CD4-positive, alpha-beta T cell (primary cell): ENCODE measurements around the gene EFS. TPM values are rescaled to one million over a fixed set of nuclear protein-coding genes. Genes with fewer than 3 reads are reported as not detected.

ENCODE experiments used
- ATAC-seq: fragments of 200-7000 bp; cut with Tn5 transposase; one replicate; pipeline ENCODE4 v1.10.0; 2022; ENCODE audit warnings: mild to moderate bottlenecking; ENCODE audit not compliant: poor library complexity
- CTCF ChIA-PET: fragments of 350-600 bp; sonication (Branson Sonifier 250); formaldehyde crosslinking; loops from one replicate; lab custom pipeline; 2021; ENCODE audit warnings: antibody characterized with exemption, inconsistent platforms; lab: Charles Lee
- POLR2A ChIA-PET: fragments of 350-600 bp; sonication (Branson Sonifier 250); formaldehyde crosslinking; loops from one replicate; lab custom pipeline; 2021; ENCODE audit warnings: antibody characterized with exemption, inconsistent platforms; lab: Charles Lee
- DNase-seq, 14 experiments: peaks; one replicate each; pipeline ENCODE4 v3.0.0-alpha.2; 2013 to 2020; ENCODE audit warnings: mixed read lengths in 2 of 14
- H3K27ac ChIP-seq, 2 donors: one replicate each; pipeline versions ENCODE4 v1.5.1 to v1.7.0; 2013; ENCODE audit warnings: low read length in 2 of 2, low read depth in 1 of 2, mild to moderate bottlenecking in 1 of 2
- H3K27me3 ChIP-seq, 2 experiments: 1 replicate in 1 of 2; 2 replicates in 1 of 2; pipeline versions ENCODE4 v1.6.1 to v1.7.0; 2013; ENCODE audit warnings: low read length in 2 of 2, control low read depth in 1 of 2, mild to moderate bottlenecking in 1 of 2, moderate library complexity in 1 of 2; ENCODE audit not compliant: insufficient read depth in 2 of 2, control insufficient read depth in 1 of 2
- H3K36me3 ChIP-seq: one replicate; pipeline ENCODE4 v1.6.1; 2013; ENCODE audit warnings: low read length, control low read depth; ENCODE audit not compliant: insufficient read depth
- H3K4me1 ChIP-seq: one replicate; pipeline ENCODE4 v1.6.1; 2013; ENCODE audit warnings: low read length, control low read depth; ENCODE audit not compliant: insufficient read depth
- H3K4me3 ChIP-seq: one replicate; pipeline ENCODE4 v1.5.1; 2013; ENCODE audit warnings: mild to moderate bottlenecking, low read length, moderate library complexity
- H3K9me3 ChIP-seq, 2 experiments: 1 replicate in 1 of 2; 2 replicates in 1 of 2; pipeline versions ENCODE4 v1.6.1 to v1.7.0; 2013; ENCODE audit warnings: low read length in 2 of 2, mild to moderate bottlenecking in 2 of 2, control low read depth in 1 of 2, moderate library complexity in 1 of 2; ENCODE audit not compliant: control insufficient read depth in 1 of 2, insufficient read depth in 1 of 2
- H3K27ac Mint-ChIP-seq: one replicate; pipeline ENCODE4 v1.8.0; 2020; ENCODE audit warnings: mixed read lengths
- H3K27me3 Mint-ChIP-seq: one replicate; pipeline ENCODE4 v1.8.0; 2021; ENCODE audit warnings: mixed read lengths
- H3K36me3 Mint-ChIP-seq: one replicate; pipeline ENCODE4 v1.8.0; 2021; ENCODE audit warnings: low read depth, mixed read lengths
- H3K4me1 Mint-ChIP-seq: one replicate; pipeline ENCODE4 v1.8.0; 2021; ENCODE audit warnings: low read depth, mixed read lengths
- H3K4me3 Mint-ChIP-seq: one replicate; pipeline ENCODE4 v1.8.0; 2020; ENCODE audit warnings: mild to moderate bottlenecking, mixed read lengths
- H3K9me3 Mint-ChIP-seq: one replicate; pipeline ENCODE4 v1.8.0; 2020; ENCODE audit warnings: mixed read lengths
- intact Hi-C, 2 experiments: fragments of 100-400 bp; cut with DNase I in 1 of 2; cut with micrococcal nuclease in 1 of 2; formaldehyde crosslinking; loops; one replicate each; pipeline versions ENCODE4 v1.15.1 to v1.9.0; 2023 to 2025; cut with DNase I, micrococcal nuclease
- total RNA-seq, 174 experiments: library from RNA in 2 of 174; stranded (reverse) in 2 of 174; gene quantifications; one replicate each; pipeline ENCODE4 v1.2.3 and lab custom pipeline; 2021 to 2026
- TF ChIP-seq, protein P1 (sequence below): fragments of 200-600 bp; IDR thresholded peaks from one replicate; pipeline ENCODE4 v1.8.0; 2022; ENCODE audit warnings: antibody characterized with exemption, mild to moderate bottlenecking

EFS gene
- total RNA-seq, 2 experiments from 2014 or later: not detected

DNA sequence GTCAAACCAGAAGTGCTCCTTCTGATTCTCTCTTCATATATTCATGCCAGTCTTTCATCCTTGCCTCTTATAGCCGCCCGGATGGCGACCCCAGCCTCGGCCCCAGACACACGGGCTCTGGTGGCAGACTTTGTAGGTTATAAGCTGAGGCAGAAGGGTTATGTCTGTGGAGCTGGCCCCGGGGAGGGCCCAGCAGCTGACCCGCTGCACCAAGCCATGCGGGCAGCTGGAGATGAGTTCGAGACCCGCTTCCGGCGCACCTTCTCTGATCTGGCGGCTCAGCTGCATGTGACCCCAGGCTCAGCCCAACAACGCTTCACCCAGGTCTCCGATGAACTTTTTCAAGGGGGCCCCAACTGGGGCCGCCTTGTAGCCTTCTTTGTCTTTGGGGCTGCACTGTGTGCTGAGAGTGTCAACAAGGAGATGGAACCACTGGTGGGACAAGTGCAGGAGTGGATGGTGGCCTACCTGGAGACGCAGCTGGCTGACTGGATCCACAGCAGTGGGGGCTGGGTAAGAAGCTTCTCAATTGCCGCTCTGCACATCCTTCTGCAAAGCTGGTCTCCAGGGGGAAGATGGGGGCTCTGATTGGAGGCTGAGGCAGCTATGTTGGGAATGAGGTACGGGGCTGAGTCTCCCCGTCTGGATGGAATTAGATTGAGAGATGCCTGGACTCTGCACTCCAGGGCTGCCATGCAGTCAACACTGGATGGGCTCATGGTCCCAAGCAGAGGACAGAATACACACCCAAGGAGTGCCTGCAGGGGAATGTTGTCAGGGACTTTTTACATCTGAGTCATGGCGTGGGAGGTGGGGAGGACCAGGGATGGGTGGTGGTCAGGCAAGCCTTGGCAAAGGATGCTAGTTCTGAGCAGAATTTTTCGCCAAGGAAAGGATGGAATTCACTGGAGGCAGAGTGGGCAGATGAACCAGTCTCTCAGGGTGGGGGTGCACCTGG, 57.0 kb downstream of the EFS start:
- Mint-ChIP-seq H3K9me3 (no peaks in the 10 kb centered on the region), H3K27me3 (peaks cover 44% of the 10 kb centered on the region), H3K36me3 (no peaks in the 10 kb centered on the region), H3K4me3 (no peak overlapping the region), H3K27ac (no peak overlapping the region), H3K4me1 (peaks cover 5% of the 10 kb centered on the region)
- ATAC-seq (no peak), DNase-seq (no peak)
- Histone ChIP-seq H3K27me3 (peaks cover 20 to 26% of the 10 kb centered on the region in 2 experiments), H3K4me1 (peaks cover 4% of the 10 kb centered on the region), H3K4me3 (no peak overlapping the region), H3K9me3 (peaks cover 0 to 8% of the 10 kb centered on the region in 2 experiments), H3K36me3 (no peaks in the 10 kb centered on the region), H3K27ac (no peak overlapping the region)
- CTCF ChIA-PET: no interaction called here
- POLR2A ChIA-PET: interaction anchor here (1.4 to 10.5 kb wide), 2 partner anchors 13 to 22 kb away, joined by 3 to 455 read pairs; partner anchors contain the start of genes HOMEZ and PABPN1
- TF ChIP-seq, protein P1, sequence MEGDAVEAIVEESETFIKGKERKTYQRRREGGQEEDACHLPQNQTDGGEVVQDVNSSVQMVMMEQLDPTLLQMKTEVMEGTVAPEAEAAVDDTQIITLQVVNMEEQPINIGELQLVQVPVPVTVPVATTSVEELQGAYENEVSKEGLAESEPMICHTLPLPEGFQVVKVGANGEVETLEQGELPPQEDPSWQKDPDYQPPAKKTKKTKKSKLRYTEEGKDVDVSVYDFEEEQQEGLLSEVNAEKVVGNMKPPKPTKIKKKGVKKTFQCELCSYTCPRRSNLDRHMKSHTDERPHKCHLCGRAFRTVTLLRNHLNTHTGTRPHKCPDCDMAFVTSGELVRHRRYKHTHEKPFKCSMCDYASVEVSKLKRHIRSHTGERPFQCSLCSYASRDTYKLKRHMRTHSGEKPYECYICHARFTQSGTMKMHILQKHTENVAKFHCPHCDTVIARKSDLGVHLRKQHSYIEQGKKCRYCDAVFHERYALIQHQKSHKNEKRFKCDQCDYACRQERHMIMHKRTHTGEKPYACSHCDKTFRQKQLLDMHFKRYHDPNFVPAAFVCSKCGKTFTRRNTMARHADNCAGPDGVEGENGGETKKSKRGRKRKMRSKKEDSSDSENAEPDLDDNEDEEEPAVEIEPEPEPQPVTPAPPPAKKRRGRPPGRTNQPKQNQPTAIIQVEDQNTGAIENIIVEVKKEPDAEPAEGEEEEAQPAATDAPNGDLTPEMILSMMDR: no peak
- intact Hi-C loops: loop anchor here in 1 of 2 experiments (10.0 kb wide), 1 partner anchor 1137 kb away; the partner anchor contains the start of gene SDR39U1

DNA sequence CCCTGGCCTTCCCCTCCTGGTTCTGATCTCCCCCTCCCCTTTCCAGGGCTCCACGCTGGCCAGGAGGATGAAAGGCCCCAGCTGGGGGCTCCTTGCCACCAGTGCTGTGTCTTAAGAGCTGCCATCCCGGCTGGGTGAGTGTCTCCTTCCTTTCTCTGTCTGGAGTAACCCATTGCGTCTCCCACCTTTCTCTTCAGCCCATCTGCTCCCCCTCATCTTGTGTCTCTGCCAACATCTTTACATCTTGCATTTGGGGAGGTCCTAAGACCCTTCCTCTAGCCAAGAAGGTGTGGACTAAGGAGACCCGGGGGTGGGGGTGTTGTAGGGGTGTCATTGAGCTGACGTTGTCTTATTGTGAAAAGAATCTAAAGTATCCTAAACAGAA, 57.8 kb downstream of the EFS start:
- H3K27me3 Mint-ChIP-seq: peaks cover 44% of the 10 kb centered on the region
- no peak overlapping the region for H3K27ac Mint-ChIP-seq
- H3K9me3 Mint-ChIP-seq: no peaks in the 10 kb centered on the region
- intact Hi-C loops: loop anchor here in 1 of 2 experiments (10.0 kb wide), 1 partner anchor 1138 kb away; the partner anchor contains the start of gene SDR39U1
- POLR2A ChIA-PET: interaction anchor here (10.5 kb wide), 1 partner anchor 13 kb away, joined by 455 read pairs; the partner anchor contains the start of gene PABPN1
- TF ChIP-seq, protein P1: no peak
- Histone ChIP-seq H3K9me3 (peaks cover 0 to 8% of the 10 kb centered on the region in 2 experiments), H3K36me3 (no peaks in the 10 kb centered on the region), H3K4me3 (peak overlapping the region; percentile 25), H3K27ac (no peak overlapping the region), H3K27me3 (peaks cover 20 to 26% of the 10 kb centered on the region in 2 experiments), H3K4me1 (peaks cover 10% of the 10 kb centered on the region)
- no peak for DNase-seq
- no peak for ATAC-seq
- H3K36me3 Mint-ChIP-seq: peaks cover 5% of the 10 kb centered on the region
- no peak overlapping the region for H3K4me3 Mint-ChIP-seq
- CTCF ChIA-PET: no interaction called here
- peaks cover 9% of the 10 kb centered on the region for H3K4me1 Mint-ChIP-seq

DNA sequence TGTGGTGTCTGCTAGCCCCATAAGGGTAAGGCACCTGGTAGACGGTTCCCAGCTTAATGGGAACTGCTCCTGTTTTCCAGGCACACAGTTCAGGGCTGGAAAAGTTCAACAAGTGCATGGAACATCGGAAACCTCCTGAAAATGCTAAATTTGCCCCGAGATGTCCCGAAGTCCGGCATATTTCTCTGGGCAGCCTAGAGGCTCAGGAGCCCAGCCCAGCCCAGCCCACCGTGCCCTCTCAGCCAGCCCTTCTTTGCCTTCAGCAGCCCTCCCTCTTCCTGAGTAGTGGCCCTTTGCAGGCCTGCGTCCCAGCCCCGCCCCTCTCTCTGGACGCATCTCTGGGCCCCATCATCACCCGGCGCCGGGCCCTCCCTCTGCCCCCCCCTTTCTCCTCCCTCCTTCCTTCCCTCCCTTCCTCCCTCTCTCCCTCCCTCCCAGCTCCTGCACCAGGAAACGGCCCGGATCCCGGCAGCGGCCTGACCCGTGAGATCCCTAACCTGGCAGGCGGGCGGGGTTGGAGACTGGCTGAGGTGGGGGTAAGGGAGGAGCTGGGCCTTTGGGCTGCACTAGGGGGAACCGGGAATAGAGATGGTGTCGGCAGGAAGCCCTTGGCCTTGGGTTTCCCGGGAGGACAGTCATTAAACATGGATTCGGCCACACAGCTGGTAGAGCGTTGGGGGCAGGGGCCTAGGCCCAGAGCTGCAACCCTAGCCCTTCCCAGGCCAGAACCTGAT, 58.4 kb downstream of the EFS start, which contains the start of gene BCL2L2:
Gene BCL2L2, plus strand, starts transcription at position 422 of the 734 bp plus-strand sequence. CDS start 935 bp downstream, outside the sequence.
- POLR2A ChIA-PET: interaction anchor here (10.5 kb wide), 1 partner anchor 14 kb away, joined by 455 read pairs; the partner anchor contains the start of gene PABPN1
- Histone ChIP-seq H3K4me1 (peaks cover 15% of the 10 kb centered on the region), H3K27me3 (peaks cover 20 to 26% of the 10 kb centered on the region in 2 experiments), H3K4me3 (peak within 1 kb of the TSS; percentile 25), H3K36me3 (no peaks in the 10 kb centered on the region), H3K9me3 (peaks cover 0 to 8% of the 10 kb centered on the region in 2 experiments), H3K27ac (no peak within 1 kb of the TSS)
- no peaks in the 10 kb centered on the region for H3K9me3 Mint-ChIP-seq
- no peak within 1 kb of the TSS for H3K27ac Mint-ChIP-seq
- H3K4me3 Mint-ChIP-seq: no peak within 1 kb of the TSS
- H3K36me3 Mint-ChIP-seq: peaks cover 5% of the 10 kb centered on the region
- H3K27me3 Mint-ChIP-seq: peaks cover 44% of the 10 kb centered on the region
- TF ChIP-seq, protein P1: no peak
- peaks cover 9% of the 10 kb centered on the region for H3K4me1 Mint-ChIP-seq
- DNase-seq (peak in 2 of 14 experiments; percentile 29 to 42), ATAC-seq (no peak)
- intact Hi-C loops: loop anchor here in 1 of 2 experiments (10.0 kb wide), 1 partner anchor 1138 kb away; the partner anchor contains the start of gene SDR39U1
- CTCF ChIA-PET: no interaction called here
